ENCODE measurements around the gene TJP2.

TJP2 gene

GRCh38 chr9:69255591-69255990, 81.5 kb downstream of the TJP2 start:
- Histone ChIP-seq H2BK5ac (ENCODE audit: low read depth, low read length, poor library complexity, severe bottlenecking) (no peak overlapping the region), H3K18ac (ENCODE audit: low read depth in 1 of 2, low read length in 2 of 2) (no peak overlapping the region), H3K27me3 (ENCODE audit: control insufficient read depth in 1 of 2, insufficient read depth in 1 of 2, low read length in 2 of 2) (no peaks in the 10 kb centered on the region), H2AK5ac (ENCODE audit: low read length, severe bottlenecking) (no peak overlapping the region), H2BK15ac (ENCODE audit: low read depth, poor library complexity, severe bottlenecking) (no peak overlapping the region), H4K8ac (ENCODE audit: low read length) (no peak overlapping the region), H3K79me1 (replicated peaks; ENCODE audit: low read length, poor library complexity, severe bottlenecking) (no peaks in the 10 kb centered on the region), H2AFZ (ENCODE audit: low read depth, low read length) (no peak overlapping the region), H2BK120ac (ENCODE audit: low read depth, low read length) (no peak overlapping the region), H4K91ac (ENCODE audit: low read length) (no peak overlapping the region), H3K14ac (ENCODE audit: low read length in 2 of 2) (no peak overlapping the region), H3K4me2 (ENCODE audit: low read length, poor library complexity, severe bottlenecking) (no peak overlapping the region), H3K9me3 (ENCODE audit: control insufficient read depth, low read length) (no peaks in the 10 kb centered on the region), H3K4me1 (ENCODE audit: control insufficient read depth, insufficient read depth, low read depth, low read length) (no peaks in the 10 kb centered on the region), H3K23ac (ENCODE audit: low read length in 2 of 2) (no peak overlapping the region), H3K36me3 (ENCODE audit: control insufficient read depth in 1 of 2, insufficient read depth in 2 of 2, low read depth in 1 of 2, low read length in 2 of 2) (peaks cover 26 to 34% of the 10 kb centered on the region in 2 experiments), H3K27ac (ENCODE audit: low read length, poor library complexity, severe bottlenecking) (no peak overlapping the region), H3K4me3 (ENCODE audit: insufficient read depth in 1 of 2, low read depth in 1 of 2, low read length in 2 of 2) (no peak overlapping the region), H2BK12ac (ENCODE audit: low read length in 2 of 2) (no peak overlapping the region), H3K4ac (ENCODE audit: low read depth in 1 of 2, low read length in 2 of 2) (no peak overlapping the region), H3K9ac (ENCODE audit: low read length) (no peak overlapping the region)
- no peak for DNase-seq
- no CpG with 5 or more reads among the region's 1 CpG for WGBS

- Histone ChIP-seq H3K9ac (ENCODE audit: low read length) (no peak overlapping the region), H3K4me2 (ENCODE audit: low read length, poor library complexity, severe bottlenecking) (no peak overlapping the region), H3K23ac (ENCODE audit: low read length in 2 of 2) (no peak overlapping the region), H2BK12ac (ENCODE audit: low read length in 2 of 2) (no peak overlapping the region), H3K36me3 (ENCODE audit: control insufficient read depth in 1 of 2, insufficient read depth in 2 of 2, low read depth in 1 of 2, low read length in 2 of 2) (peaks cover 9 to 10% of the 10 kb centered on the region in 2 experiments), H3K4me3 (ENCODE audit: insufficient read depth in 1 of 2, low read depth in 1 of 2, low read length in 2 of 2) (no peak overlapping the region), H3K79me1 (replicated peaks; ENCODE audit: low read length, poor library complexity, severe bottlenecking) (no peaks in the 10 kb centered on the region), H4K91ac (ENCODE audit: low read length) (no peak overlapping the region), H3K4ac (ENCODE audit: low read depth in 1 of 2, low read length in 2 of 2) (no peak overlapping the region), H2BK15ac (ENCODE audit: low read depth, poor library complexity, severe bottlenecking) (no peak overlapping the region), H2AK5ac (ENCODE audit: low read length, severe bottlenecking) (no peak overlapping the region), H2BK5ac (ENCODE audit: low read depth, low read length, poor library complexity, severe bottlenecking) (no peak overlapping the region), H3K14ac (ENCODE audit: low read length in 2 of 2) (no peak overlapping the region), H2AFZ (ENCODE audit: low read depth, low read length) (no peak overlapping the region), H3K4me1 (ENCODE audit: control insufficient read depth, insufficient read depth, low read depth, low read length) (no peaks in the 10 kb centered on the region), H3K9me3 (ENCODE audit: control insufficient read depth, low read length) (no peaks in the 10 kb centered on the region), H3K27ac (ENCODE audit: low read length, poor library complexity, severe bottlenecking) (no peak overlapping the region), H3K27me3 (ENCODE audit: control insufficient read depth in 1 of 2, insufficient read depth in 1 of 2, low read length in 2 of 2) (no peaks in the 10 kb centered on the region), H2BK120ac (ENCODE audit: low read depth, low read length) (no peak overlapping the region), H3K18ac (ENCODE audit: low read depth in 1 of 2, low read length in 2 of 2) (no peak overlapping the region), H4K8ac (ENCODE audit: low read length) (no peak overlapping the region)
- 95% methylated on average over 5 of the region's 5 CpGs for WGBS
- no peak for DNase-seq
These were observed 84.5 kb downstream of the TJP2 start for GRCh38 chr9:69258551-69258950.

GRCh38 chr9:69260161-69260560, 86.1 kb downstream of the TJP2 start:
- Histone ChIP-seq H3K23ac (ENCODE audit: low read length in 2 of 2) (no peak overlapping the region), H3K4me3 (ENCODE audit: insufficient read depth in 1 of 2, low read depth in 1 of 2, low read length in 2 of 2) (no peak overlapping the region), H3K79me1 (replicated peaks; ENCODE audit: low read length, poor library complexity, severe bottlenecking) (no peaks in the 10 kb centered on the region), H2AFZ (ENCODE audit: low read depth, low read length) (no peak overlapping the region), H4K8ac (ENCODE audit: low read length) (no peak overlapping the region), H2AK5ac (ENCODE audit: low read length, severe bottlenecking) (no peak overlapping the region), H3K27ac (ENCODE audit: low read length, poor library complexity, severe bottlenecking) (no peak overlapping the region), H3K36me3 (ENCODE audit: control insufficient read depth in 1 of 2, insufficient read depth in 2 of 2, low read depth in 1 of 2, low read length in 2 of 2) (no peaks in the 10 kb centered on the region), H3K4me1 (ENCODE audit: control insufficient read depth, insufficient read depth, low read depth, low read length) (no peaks in the 10 kb centered on the region), H2BK15ac (ENCODE audit: low read depth, poor library complexity, severe bottlenecking) (no peak overlapping the region), H3K9ac (ENCODE audit: low read length) (no peak overlapping the region), H2BK5ac (ENCODE audit: low read depth, low read length, poor library complexity, severe bottlenecking) (no peak overlapping the region), H3K14ac (ENCODE audit: low read length in 2 of 2) (no peak overlapping the region), H3K18ac (ENCODE audit: low read depth in 1 of 2, low read length in 2 of 2) (no peak overlapping the region), H3K4ac (ENCODE audit: low read depth in 1 of 2, low read length in 2 of 2) (no peak overlapping the region), H2BK12ac (ENCODE audit: low read length in 2 of 2) (no peak overlapping the region), H3K9me3 (ENCODE audit: control insufficient read depth, low read length) (no peaks in the 10 kb centered on the region), H3K27me3 (ENCODE audit: control insufficient read depth in 1 of 2, insufficient read depth in 1 of 2, low read length in 2 of 2) (no peaks in the 10 kb centered on the region), H2BK120ac (ENCODE audit: low read depth, low read length) (no peak overlapping the region), H4K91ac (ENCODE audit: low read length) (no peak overlapping the region), H3K4me2 (ENCODE audit: low read length, poor library complexity, severe bottlenecking) (no peak overlapping the region)
- 85% methylated on average over 3 of the region's 5 CpGs for WGBS
- no peak for DNase-seq

DNA sequence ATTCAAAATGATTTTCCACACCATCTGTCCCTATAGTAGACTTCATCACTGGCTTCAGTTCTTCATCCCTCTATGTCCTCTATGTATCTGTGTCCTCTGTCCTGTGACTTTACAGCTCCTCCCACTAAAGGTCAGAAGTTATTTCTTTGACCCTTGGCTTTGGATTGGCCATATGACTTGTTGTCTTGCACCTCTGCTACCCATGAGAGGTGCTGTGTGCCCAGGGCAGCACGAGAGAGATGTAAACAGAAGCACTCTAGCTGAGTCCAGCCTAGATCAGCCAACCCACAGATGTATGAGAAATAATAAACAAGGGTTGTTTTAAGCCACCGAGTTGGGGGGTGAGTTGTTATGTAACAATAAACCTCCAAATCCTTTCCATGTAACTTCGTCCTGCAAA, 87.6 kb downstream of the TJP2 start:
- Histone ChIP-seq H2AK5ac (ENCODE audit: low read length, severe bottlenecking) (no peak overlapping the region), H3K4me2 (ENCODE audit: low read length, poor library complexity, severe bottlenecking) (no peak overlapping the region), H3K4me1 (ENCODE audit: control insufficient read depth, insufficient read depth, low read depth, low read length) (peaks cover 3% of the 10 kb centered on the region), H3K14ac (ENCODE audit: low read length in 2 of 2) (no peak overlapping the region), H3K9ac (ENCODE audit: low read length) (no peak overlapping the region), H3K18ac (ENCODE audit: low read depth in 1 of 2, low read length in 2 of 2) (no peak overlapping the region), H4K8ac (ENCODE audit: low read length) (no peak overlapping the region), H3K9me3 (ENCODE audit: control insufficient read depth, low read length) (no peaks in the 10 kb centered on the region), H3K4ac (ENCODE audit: low read depth in 1 of 2, low read length in 2 of 2) (no peak overlapping the region), H2BK15ac (ENCODE audit: low read depth, poor library complexity, severe bottlenecking) (no peak overlapping the region), H3K27ac (ENCODE audit: low read length, poor library complexity, severe bottlenecking) (no peak overlapping the region), H2AFZ (ENCODE audit: low read depth, low read length) (no peak overlapping the region), H3K27me3 (ENCODE audit: control insufficient read depth in 1 of 2, insufficient read depth in 1 of 2, low read length in 2 of 2) (no peaks in the 10 kb centered on the region), H2BK12ac (ENCODE audit: low read length in 2 of 2) (no peak overlapping the region), H4K91ac (ENCODE audit: low read length) (no peak overlapping the region), H2BK5ac (ENCODE audit: low read depth, low read length, poor library complexity, severe bottlenecking) (no peak overlapping the region), H3K23ac (ENCODE audit: low read length in 2 of 2) (no peak overlapping the region), H3K79me1 (replicated peaks; ENCODE audit: low read length, poor library complexity, severe bottlenecking) (no peaks in the 10 kb centered on the region), H3K36me3 (ENCODE audit: control insufficient read depth in 1 of 2, insufficient read depth in 2 of 2, low read depth in 1 of 2, low read length in 2 of 2) (no peaks in the 10 kb centered on the region), H3K4me3 (ENCODE audit: insufficient read depth in 1 of 2, low read depth in 1 of 2, low read length in 2 of 2) (no peak overlapping the region), H2BK120ac (ENCODE audit: low read depth, low read length) (no peak overlapping the region)
- 77% methylated on average over 3 of the region's 3 CpGs for WGBS
- DNase-seq: no peak
